ENCODE data around the gene TMEM115.

The TMEM115 gene

DNA sequence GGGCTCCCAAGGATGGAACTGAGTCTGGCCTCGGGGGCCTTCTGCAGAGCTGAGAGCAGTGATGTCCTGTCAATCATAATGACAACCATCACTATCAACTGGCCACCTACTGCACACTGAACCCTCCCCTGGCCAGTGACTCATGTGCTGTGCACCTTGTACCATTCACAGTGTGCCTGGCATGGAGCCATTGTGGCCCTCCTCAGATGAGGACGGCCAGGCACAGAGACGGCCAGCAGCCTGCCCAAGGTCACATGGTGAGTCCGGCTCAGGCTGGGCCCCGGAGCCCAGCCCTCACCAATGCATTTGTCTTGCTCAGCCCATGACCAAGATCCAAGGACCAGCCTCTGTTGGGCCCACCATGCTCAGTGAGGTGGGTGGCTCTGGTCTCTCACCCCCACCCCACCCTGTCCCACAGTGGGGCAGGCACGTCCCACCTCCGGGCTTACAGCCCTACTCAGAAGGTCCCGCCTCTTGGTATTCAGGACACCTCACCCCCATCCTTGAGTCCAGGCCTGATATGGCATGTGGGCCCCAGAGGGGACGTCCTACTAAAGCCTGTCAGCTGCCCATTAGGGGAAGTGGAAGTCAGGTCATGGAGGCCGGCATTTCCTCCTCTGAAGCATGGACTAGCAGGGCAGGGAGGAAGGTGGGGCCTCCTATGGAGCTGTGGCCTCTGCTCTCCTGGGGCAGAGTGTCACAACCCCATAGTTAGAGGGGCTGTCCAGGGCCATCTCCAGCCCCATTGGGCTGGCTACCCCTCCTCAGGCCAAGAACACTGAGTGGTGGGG lies 35.9 kb upstream of the TMEM115 start (continued):
- TF ChIP-seq, protein P1, sequence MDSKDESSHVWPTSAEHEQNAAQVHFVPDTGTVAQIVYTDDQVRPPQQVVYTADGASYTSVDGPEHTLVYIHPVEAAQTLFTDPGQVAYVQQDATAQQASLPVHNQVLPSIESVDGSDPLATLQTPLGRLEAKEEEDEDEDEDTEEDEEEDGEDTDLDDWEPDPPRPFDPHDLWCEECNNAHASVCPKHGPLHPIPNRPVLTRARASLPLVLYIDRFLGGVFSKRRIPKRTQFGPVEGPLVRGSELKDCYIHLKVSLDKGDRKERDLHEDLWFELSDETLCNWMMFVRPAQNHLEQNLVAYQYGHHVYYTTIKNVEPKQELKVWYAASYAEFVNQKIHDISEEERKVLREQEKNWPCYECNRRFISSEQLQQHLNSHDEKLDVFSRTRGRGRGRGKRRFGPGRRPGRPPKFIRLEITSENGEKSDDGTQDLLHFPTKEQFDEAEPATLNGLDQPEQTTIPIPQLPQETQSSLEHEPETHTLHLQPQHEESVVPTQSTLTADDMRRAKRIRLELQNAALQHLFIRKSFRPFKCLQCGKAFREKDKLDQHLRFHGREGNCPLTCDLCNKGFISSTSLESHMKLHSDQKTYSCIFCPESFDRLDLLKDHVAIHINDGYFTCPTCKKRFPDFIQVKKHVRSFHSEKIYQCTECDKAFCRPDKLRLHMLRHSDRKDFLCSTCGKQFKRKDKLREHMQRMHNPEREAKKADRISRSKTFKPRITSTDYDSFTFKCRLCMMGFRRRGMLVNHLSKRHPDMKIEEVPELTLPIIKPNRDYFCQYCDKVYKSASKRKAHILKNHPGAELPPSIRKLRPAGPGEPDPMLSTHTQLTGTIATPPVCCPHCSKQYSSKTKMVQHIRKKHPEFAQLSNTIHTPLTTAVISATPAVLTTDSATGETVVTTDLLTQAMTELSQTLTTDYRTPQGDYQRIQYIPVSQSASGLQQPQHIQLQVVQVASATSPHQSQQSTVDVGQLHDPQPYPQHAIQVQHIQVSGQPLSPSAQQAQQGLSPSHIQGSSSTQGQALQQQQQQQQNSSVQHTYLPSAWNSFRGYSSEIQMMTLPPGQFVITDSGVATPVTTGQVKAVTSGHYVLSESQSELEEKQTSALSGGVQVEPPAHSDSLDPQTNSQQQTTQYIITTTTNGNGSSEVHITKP (tag by site-specific recombination; IDR thresholded peaks at IDR 0.05) = no peak
- TF ChIP-seq PRDM1 (tag by site-specific recombination; IDR thresholded peaks at IDR 0.05) (no peak), ZSCAN18 (tag by site-specific recombination; IDR thresholded peaks at IDR 0.05) (no peak)
- TF ChIP-seq, protein P2, sequence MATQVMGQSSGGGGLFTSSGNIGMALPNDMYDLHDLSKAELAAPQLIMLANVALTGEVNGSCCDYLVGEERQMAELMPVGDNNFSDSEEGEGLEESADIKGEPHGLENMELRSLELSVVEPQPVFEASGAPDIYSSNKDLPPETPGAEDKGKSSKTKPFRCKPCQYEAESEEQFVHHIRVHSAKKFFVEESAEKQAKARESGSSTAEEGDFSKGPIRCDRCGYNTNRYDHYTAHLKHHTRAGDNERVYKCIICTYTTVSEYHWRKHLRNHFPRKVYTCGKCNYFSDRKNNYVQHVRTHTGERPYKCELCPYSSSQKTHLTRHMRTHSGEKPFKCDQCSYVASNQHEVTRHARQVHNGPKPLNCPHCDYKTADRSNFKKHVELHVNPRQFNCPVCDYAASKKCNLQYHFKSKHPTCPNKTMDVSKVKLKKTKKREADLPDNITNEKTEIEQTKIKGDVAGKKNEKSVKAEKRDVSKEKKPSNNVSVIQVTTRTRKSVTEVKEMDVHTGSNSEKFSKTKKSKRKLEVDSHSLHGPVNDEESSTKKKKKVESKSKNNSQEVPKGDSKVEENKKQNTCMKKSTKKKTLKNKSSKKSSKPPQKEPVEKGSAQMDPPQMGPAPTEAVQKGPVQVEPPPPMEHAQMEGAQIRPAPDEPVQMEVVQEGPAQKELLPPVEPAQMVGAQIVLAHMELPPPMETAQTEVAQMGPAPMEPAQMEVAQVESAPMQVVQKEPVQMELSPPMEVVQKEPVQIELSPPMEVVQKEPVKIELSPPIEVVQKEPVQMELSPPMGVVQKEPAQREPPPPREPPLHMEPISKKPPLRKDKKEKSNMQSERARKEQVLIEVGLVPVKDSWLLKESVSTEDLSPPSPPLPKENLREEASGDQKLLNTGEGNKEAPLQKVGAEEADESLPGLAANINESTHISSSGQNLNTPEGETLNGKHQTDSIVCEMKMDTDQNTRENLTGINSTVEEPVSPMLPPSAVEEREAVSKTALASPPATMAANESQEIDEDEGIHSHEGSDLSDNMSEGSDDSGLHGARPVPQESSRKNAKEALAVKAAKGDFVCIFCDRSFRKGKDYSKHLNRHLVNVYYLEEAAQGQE (tag by site-specific recombination; IDR thresholded peaks at IDR 0.05) = no peak

GRCh38 chr3:50393061-50393460 lies 33.7 kb upstream of the TMEM115 start:
- ChIA-PET POLR2A (no interaction called here), CTCF (no interaction called here)
- Histone ChIP-seq H3K4me1 (ENCODE audit: control insufficient read depth, insufficient read depth, low read length) (no peaks in the 10 kb centered on the region), H3K36me3 (ENCODE audit: control insufficient read depth in 2 of 2, insufficient read depth in 1 of 2, low read length in 2 of 2) (no peaks in the 10 kb centered on the region), H3K4me3 (ENCODE audit: low read depth, low read length) (no peak overlapping the region), H3K9me3 (ENCODE audit: control insufficient read depth, insufficient read depth, low read depth, low read length) (no peaks in the 10 kb centered on the region), H3K27ac (ENCODE audit: extremely low read depth, low read depth, low read length) (no peak overlapping the region)
- TF ChIP-seq SP2 (tag by site-specific recombination; IDR thresholded peaks at IDR 0.05) (no peak), ZNF302 (tag by site-specific recombination; IDR thresholded peaks at IDR 0.05; ENCODE audit: low read depth) (no peak), ZNF16 (tag by site-specific recombination; IDR thresholded peaks at IDR 0.05; ENCODE audit: low read depth) (no peak)

- no peaks in the 10 kb centered on the region for H3K9me3 ChIP-seq (ENCODE audit: control insufficient read depth, insufficient read depth, low read depth, low read length)
- no peaks in the 10 kb centered on the region for H3K36me3 ChIP-seq (ENCODE audit: control insufficient read depth in 2 of 2, insufficient read depth in 1 of 2, low read length in 2 of 2)
- no peak overlapping the region for H3K27ac ChIP-seq (ENCODE audit: extremely low read depth, low read depth, low read length)
- POLR2A ChIA-PET = no interaction called here
- no peak overlapping the region for H3K4me3 ChIP-seq (ENCODE audit: low read depth, low read length)
- CTCF ChIA-PET = no interaction called here
- no peaks in the 10 kb centered on the region for H3K4me1 ChIP-seq (ENCODE audit: control insufficient read depth, insufficient read depth, low read length)
- TF ChIP-seq, protein P3, sequence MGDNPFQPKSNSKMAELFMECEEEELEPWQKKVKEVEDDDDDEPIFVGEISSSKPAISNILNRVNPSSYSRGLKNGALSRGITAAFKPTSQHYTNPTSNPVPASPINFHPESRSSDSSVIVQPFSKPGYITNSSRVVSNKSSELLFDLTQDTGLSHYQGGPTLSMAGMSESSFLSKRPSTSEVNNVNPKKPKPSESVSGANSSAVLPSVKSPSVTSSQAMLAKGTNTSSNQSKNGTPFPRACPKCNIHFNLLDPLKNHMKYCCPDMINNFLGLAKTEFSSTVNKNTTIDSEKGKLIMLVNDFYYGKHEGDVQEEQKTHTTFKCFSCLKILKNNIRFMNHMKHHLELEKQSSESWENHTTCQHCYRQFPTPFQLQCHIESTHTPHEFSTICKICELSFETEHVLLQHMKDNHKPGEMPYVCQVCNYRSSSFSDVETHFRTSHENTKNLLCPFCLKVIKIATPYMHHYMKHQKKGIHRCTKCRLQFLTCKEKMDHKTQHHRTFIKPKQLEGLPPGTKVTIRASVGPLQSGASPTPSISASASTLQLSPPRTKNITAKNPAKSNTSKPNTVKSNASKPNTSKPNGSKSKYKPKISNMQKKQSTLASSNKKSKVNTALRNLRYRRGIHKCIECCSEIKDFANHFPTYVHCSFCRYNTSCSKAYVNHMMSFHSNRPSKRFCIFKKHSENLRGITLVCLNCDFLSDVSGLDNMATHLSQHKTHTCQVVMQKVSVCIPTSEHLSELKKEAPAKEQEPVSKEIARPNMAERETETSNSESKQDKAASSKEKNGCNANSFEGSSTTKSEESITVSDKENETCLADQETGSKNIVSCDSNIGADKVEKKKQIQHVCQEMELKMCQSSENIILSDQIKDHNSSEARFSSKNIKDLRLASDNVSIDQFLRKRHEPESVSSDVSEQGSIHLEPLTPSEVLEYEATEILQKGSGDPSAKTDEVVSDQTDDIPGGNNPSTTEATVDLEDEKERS (tag by site-specific recombination; IDR thresholded peaks at IDR 0.05) = no peak
- no peak for TF ChIP-seq ZXDB (tag by site-specific recombination; IDR thresholded peaks at IDR 0.05)
- no peak for TF ChIP-seq ZNF132 (tag by site-specific recombination; IDR thresholded peaks at IDR 0.05; ENCODE audit: borderline replicate concordance)
- TF ChIP-seq ZNF426 (tag by site-specific recombination; IDR thresholded peaks at IDR 0.05) = no peak
- TF ChIP-seq PRDM2 (tag by site-specific recombination; IDR thresholded peaks at IDR 0.05; ENCODE audit: borderline replicate concordance) = no peak
- TF ChIP-seq ZFP37 (tag by site-specific recombination; IDR thresholded peaks at IDR 0.05) = no peak
These were observed 32.9 kb upstream of the TMEM115 start for GRCh38 chr3:50392101-50392715.

Measured in HEK293 (cell line).